Stomach (tissue), 9 donors: ENCODE results near the gene ARHGAP22. TPM values are rescaled to one million over a fixed set of nuclear protein-coding genes. Genes with fewer than 3 reads are reported as not detected.

Source experiments
- DNase-seq, 2 donors: peaks; one replicate each; pipeline versions ENCODE4 v3.0.0 to v3.0.0-alpha.2; 2013 to 2019
- H3K27ac ChIP-seq, 5 donors: fragments of 200-600 bp in 4 of 5; sonication (generic) in 4 of 5; one replicate each; pipeline ENCODE4 v1.5.1; 2013 to 2019; ENCODE audit warnings: mild to moderate bottlenecking in 1 of 5, moderate library complexity in 1 of 5
- H3K27me3 ChIP-seq, 3 donors: fragments of 200-600 bp; sonication (generic); one replicate each; pipeline ENCODE4 v1.5.1; 2017 to 2019; ENCODE audit warnings: mixed run types in 1 of 3
- H3K36me3 ChIP-seq, 4 donors: fragments of 200-600 bp; sonication (generic); 1 replicate in 3 of 4; 2 replicates in 1 of 4; pipeline ENCODE4 v1.5.1; 2016 to 2019
- H3K4me1 ChIP-seq, 4 donors: fragments of 200-600 bp; sonication (generic); one replicate each; pipeline ENCODE4 v1.5.1; 2016 to 2019
- H3K4me3 ChIP-seq, 4 donors: fragments of 200-600 bp; sonication (generic) in 3 of 4; one replicate each; pipeline ENCODE4 v1.5.1; 2016 to 2019; ENCODE audit warnings: mild to moderate bottlenecking in 1 of 4
- H3K9me3 ChIP-seq, 4 donors: fragments of 200-600 bp; sonication (generic); one replicate each; pipeline ENCODE4 v1.5.1; 2016 to 2019
- CTCF ChIP-seq, 7 experiments: fragments of 450-650 bp in 4 of 7; fragments of 200-600 bp in 3 of 7; sonication (generic) in 3 of 7; IDR thresholded peaks; one replicate each; pipeline ENCODE4 v1.5.1; 2016 to 2019; ENCODE audit warnings: antibody characterized with exemption in 7 of 7, control low read depth in 2 of 7, mild to moderate bottlenecking in 1 of 7
- EP300 ChIP-seq: sonication (generic); formaldehyde crosslinking; IDR thresholded peaks from one replicate; pipeline ENCODE4 v1.6.1; 2017; ENCODE audit warnings: antibody characterized with exemption
- POLR2A ChIP-seq, 4 donors: fragments of 450-650 bp; IDR thresholded peaks; one replicate each; pipeline ENCODE4 v1.6.1; 2016; ENCODE audit warnings: antibody characterized with exemption in 4 of 4, control low read depth in 2 of 4, mild to moderate bottlenecking in 1 of 4, moderate library complexity in 1 of 4
- POLR2AphosphoS5 ChIP-seq, 3 donors: sonication (generic); formaldehyde crosslinking; IDR thresholded peaks; one replicate each; pipeline ENCODE4 v1.6.1; 2016; ENCODE audit warnings: antibody characterized with exemption in 3 of 3
- WGBS, 5 donors: extraction: QIAGEN DNeasy Blood & Tissue Kit in 3 of 5; methylation state at CpG; one replicate each; pipeline versions ENCODE4 v1.1.5 to v1.1.7; 2013 to 2018; 5-methylcytosine and 5-hydroxymethylcytosine counted together
- intact Hi-C: fragments of 100-400 bp; cut with DNase I; formaldehyde crosslinking; loops from one replicate; pipeline ENCODE4 v1.15.1; 2023; ENCODE audit warnings: low total_unique reads
- polyA plus RNA-seq, 3 donors: library from polyadenylated mRNA; stranded (reverse); fragments of 200-250 nt; gene quantifications; one replicate each; pipeline ENCODE4 v1.2.3, GENCODE V29; 2013
- total RNA-seq, 5 donors: library from RNA; depleted of rRNA; stranded (reverse); fragments of >200 nt; gene quantifications; one replicate each; pipeline versions ENCODE4 v1.1.0 to v1.2.3, GENCODE V29; 2014 to 2016
- donor health status: healthy with polysubstance abuse.
- donor health status: Bipolar disorder and iron deficiency.
- donor health status: healthy.

ARHGAP22 gene
- total and polyA plus RNA-seq, 8 donors, result 1.3 to 28.6 (median 2.2) TPM; not detected in 1

GRCh38 chr10:48518986-48519385 lies 85.9 kb downstream of the ARHGAP22 start:
- H3K4me1 ChIP-seq, result peaks cover 11 to 26% (median 17%) of the 10 kb centered on the region in 4 donors
- no peaks in the 10 kb centered on the region for H3K36me3 ChIP-seq
- intact Hi-C loops, result no loop called here
- TF ChIP-seq POLR2A (IDR thresholded peaks at IDR 0.05) (no peak), EP300 (no peak), POLR2AphosphoS5 (IDR thresholded peaks at IDR 0.05) (no peak), CTCF (IDR thresholded peaks at IDR 0.05) (no peak)
- H3K9me3 ChIP-seq, result peaks cover 0 to 16% (median 9%) of the 10 kb centered on the region in 4 donors
- peaks cover 0 to 26% (median 22%) of the 10 kb centered on the region in 3 donors for H3K27me3 ChIP-seq
- DNase-seq, result peak in 1 of 2 donors; percentile 13
- 68 to 90% (median 77%) methylated on average over 2 to 4 of the region's 4 CpGs for WGBS, 5 donors
- no peak overlapping the region for H3K27ac ChIP-seq
- no peak overlapping the region for H3K4me3 ChIP-seq

GRCh38 chr10:48517911-48518811 lies 86.7 kb downstream of the ARHGAP22 start:
- Histone ChIP-seq H3K27ac (peak overlapping the region in 1 of 5 donors; percentile 4), H3K9me3 (peaks cover 0 to 17% (median 11%) of the 10 kb centered on the region in 4 donors), H3K4me1 (peaks cover 3 to 18% (median 9%) of the 10 kb centered on the region in 4 donors), H3K27me3 (peaks cover 0 to 17% (median 15%) of the 10 kb centered on the region in 3 donors), H3K4me3 (no peak overlapping the region), H3K36me3 (no peaks in the 10 kb centered on the region)
- peak in 1 of 2 donors; percentile 19 for DNase-seq
- TF ChIP-seq POLR2A (IDR thresholded peaks at IDR 0.05), result no peak
- no peak for TF ChIP-seq POLR2AphosphoS5 (IDR thresholded peaks at IDR 0.05)
- no peak for TF ChIP-seq CTCF (IDR thresholded peaks at IDR 0.05)
- TF ChIP-seq EP300, result no peak
- intact Hi-C loops, result no loop called here
- WGBS, 5 donors, result 67 to 86% (median 79%) methylated on average over 13 of the region's 13 CpGs

- intact Hi-C loops, result no loop called here
- peak overlapping the region in 1 of 5 donors; percentile 4 for H3K27ac ChIP-seq
- H3K4me1 ChIP-seq, result peaks cover 0 to 11% (median 3%) of the 10 kb centered on the region in 4 donors
- no peak for TF ChIP-seq CTCF (IDR thresholded peaks at IDR 0.05)
- no peak for TF ChIP-seq POLR2AphosphoS5 (IDR thresholded peaks at IDR 0.05)
- no peak for TF ChIP-seq POLR2A (IDR thresholded peaks at IDR 0.05)
- no peak for TF ChIP-seq EP300
- peaks cover 0 to 17% (median 11%) of the 10 kb centered on the region in 4 donors for H3K9me3 ChIP-seq
- WGBS, 5 donors, result 77 to 86% (median 81%) methylated on average over 8 to 9 of the region's 9 CpGs
- H3K4me3 ChIP-seq, result no peak overlapping the region
- peak in 1 of 2 donors; percentile 22 for DNase-seq
- no peaks in the 10 kb centered on the region for H3K36me3 ChIP-seq
- peaks cover 0 to 11% (median 8%) of the 10 kb centered on the region in 3 donors for H3K27me3 ChIP-seq
Measured at GRCh38 chr10:48517482-48517881, 87.4 kb downstream of the ARHGAP22 start.

- H3K4me3 ChIP-seq, result no peak overlapping the region
- TF ChIP-seq POLR2A (IDR thresholded peaks at IDR 0.05) (no peak), POLR2AphosphoS5 (IDR thresholded peaks at IDR 0.05) (no peak), EP300 (no peak), CTCF (IDR thresholded peaks at IDR 0.05) (no peak)
- H3K36me3 ChIP-seq, result no peaks in the 10 kb centered on the region
- peaks cover 0 to 9% (median 3%) of the 10 kb centered on the region in 4 donors for H3K4me1 ChIP-seq
- peak in 1 of 2 donors; percentile 5 for DNase-seq
- WGBS, 5 donors, result 79 to 89% (median 85%) methylated on average over 3 of the region's 3 CpGs
- H3K9me3 ChIP-seq, result peaks cover 0 to 17% (median 11%) of the 10 kb centered on the region in 4 donors
- H3K27me3 ChIP-seq, result peaks cover 0 to 5% (median 2%) of the 10 kb centered on the region in 3 donors
- intact Hi-C loops, result no loop called here
- H3K27ac ChIP-seq, result no peak overlapping the region
Measured at GRCh38 chr10:48516911-48517310, 88.0 kb downstream of the ARHGAP22 start.
